ENCODE measurements around the gene NSL1. TPM values are rescaled to one million over a fixed set of nuclear protein-coding genes. Genes with fewer than 3 reads are reported as not detected.
"Not testable (repeated sequence)": the region's sequence is repeated elsewhere in the genome, so short reads cannot be mapped to it uniquely, and the experiment has no call there.

NSL1 gene
- total RNA-seq, 1 donor from 2014 or later: 77.6 TPM

DNA sequence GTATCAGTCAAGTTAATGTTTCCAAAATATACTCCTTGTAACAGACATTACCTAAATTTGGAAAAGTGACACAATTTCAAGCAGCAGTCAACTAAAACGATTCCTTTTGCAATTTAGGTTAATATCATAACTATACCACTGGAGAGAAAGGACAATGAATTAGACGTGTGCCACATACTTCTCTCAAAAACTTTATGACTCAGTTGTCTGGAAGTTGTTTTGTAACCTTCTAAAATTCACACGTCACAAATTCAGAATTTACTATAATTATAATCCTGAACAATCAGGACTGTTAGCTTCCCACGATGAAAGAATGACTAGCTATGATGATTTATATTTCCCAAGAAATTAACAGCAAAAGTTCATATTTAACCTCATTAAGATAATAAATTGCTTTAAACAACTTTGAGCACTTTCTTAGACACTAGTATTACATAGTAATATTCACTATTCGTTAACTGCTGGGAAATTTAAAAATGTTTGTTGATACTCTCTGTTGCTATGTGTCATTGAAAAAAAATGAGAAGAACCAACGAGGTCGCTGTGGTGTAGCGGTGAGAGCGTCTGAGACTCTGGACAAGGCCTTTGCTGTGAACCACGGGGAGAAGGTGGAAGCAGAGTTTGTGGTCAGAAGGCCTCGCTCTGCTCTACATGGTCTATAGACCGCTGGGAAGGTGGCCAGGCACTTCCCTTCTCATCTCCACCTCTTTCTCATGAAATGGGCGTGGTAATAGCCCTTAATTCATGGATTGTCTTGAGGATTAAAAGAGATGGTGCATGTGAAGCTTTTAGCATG is 64.0 kb downstream of the NSL1 start:
- no peak overlapping the region for H3K4me2 ChIP-seq
- H3F3A ChIP-seq (ENCODE audit: low read depth): no peaks in the 10 kb centered on the region
- no peaks in the 10 kb centered on the region for H3K4me1 ChIP-seq
- H4K20me1 ChIP-seq (ENCODE audit: low read depth): no peaks in the 10 kb centered on the region
- no peak overlapping the region for H3K27ac ChIP-seq
- H3K9ac ChIP-seq: no peak overlapping the region
- H3K36me3 Mint-ChIP-seq: peaks cover 35% of the 10 kb centered on the region
- TF ChIP-seq, protein P1, sequence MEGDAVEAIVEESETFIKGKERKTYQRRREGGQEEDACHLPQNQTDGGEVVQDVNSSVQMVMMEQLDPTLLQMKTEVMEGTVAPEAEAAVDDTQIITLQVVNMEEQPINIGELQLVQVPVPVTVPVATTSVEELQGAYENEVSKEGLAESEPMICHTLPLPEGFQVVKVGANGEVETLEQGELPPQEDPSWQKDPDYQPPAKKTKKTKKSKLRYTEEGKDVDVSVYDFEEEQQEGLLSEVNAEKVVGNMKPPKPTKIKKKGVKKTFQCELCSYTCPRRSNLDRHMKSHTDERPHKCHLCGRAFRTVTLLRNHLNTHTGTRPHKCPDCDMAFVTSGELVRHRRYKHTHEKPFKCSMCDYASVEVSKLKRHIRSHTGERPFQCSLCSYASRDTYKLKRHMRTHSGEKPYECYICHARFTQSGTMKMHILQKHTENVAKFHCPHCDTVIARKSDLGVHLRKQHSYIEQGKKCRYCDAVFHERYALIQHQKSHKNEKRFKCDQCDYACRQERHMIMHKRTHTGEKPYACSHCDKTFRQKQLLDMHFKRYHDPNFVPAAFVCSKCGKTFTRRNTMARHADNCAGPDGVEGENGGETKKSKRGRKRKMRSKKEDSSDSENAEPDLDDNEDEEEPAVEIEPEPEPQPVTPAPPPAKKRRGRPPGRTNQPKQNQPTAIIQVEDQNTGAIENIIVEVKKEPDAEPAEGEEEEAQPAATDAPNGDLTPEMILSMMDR (IDR thresholded peaks at IDR 0.05): no peak
- TF ChIP-seq EZH2phosphoT487 (IDR thresholded peaks at IDR 0.05): no peak
- TF ChIP-seq EZH2 (IDR thresholded peaks at IDR 0.05): no peak
- no peaks in the 10 kb centered on the region for H3K36me3 ChIP-seq
- H3K27me3 ChIP-seq: no peaks in the 10 kb centered on the region
- no peak for DNase-seq (ENCODE audit: low spot score)
- peaks cover 26% of the 10 kb centered on the region for H3K9me3 Mint-ChIP-seq
- H3K9me3 ChIP-seq (ENCODE audit: low read depth): no peaks in the 10 kb centered on the region
- H3K4me3 Mint-ChIP-seq: no peak overlapping the region
- H3K27me3 Mint-ChIP-seq (ENCODE audit: insufficient read depth, low read depth): peaks cover 2% of the 10 kb centered on the region
- H3K4me1 Mint-ChIP-seq: no peaks in the 10 kb centered on the region
- no peaks in the 10 kb centered on the region for H3K79me2 ChIP-seq (ENCODE audit: low read depth)
- H3K4me3 ChIP-seq: no peak overlapping the region
- no peak overlapping the region for H2AFZ ChIP-seq (replicated peaks)
- no peak overlapping the region for H3K27ac Mint-ChIP-seq

DNA sequence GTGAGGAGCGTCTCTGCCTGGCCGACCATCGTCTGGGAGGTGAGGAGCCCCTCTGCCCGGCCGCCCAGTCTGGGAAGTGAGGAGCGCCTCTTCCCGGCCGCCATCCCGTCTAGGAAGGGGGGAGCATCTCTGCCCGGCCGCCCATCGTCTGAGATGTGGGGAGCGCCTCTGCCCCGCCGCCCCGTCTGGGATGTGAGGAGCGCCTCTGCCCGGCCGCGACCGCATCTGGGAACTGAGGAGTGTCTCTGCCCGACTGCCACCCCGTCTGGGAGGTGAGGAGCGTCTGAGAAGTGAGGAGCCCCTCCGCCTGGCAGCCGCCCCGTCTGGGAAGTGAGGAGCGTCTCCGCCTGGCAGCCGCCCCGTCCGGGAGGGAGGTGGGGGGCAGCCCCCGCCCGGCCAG is 66.9 kb downstream of the NSL1 start:
- not testable (repeated sequence) for H3K36me3 ChIP-seq; H3K27me3 Mint-ChIP-seq (ENCODE audit: insufficient read depth, low read depth); H3K27me3 ChIP-seq; H3K27ac ChIP-seq; DNase-seq (ENCODE audit: low spot score); H3K4me3 ChIP-seq; H3K4me3 Mint-ChIP-seq; H3K4me1 ChIP-seq; H3F3A ChIP-seq (ENCODE audit: low read depth); H3K4me2 ChIP-seq; H4K20me1 ChIP-seq (ENCODE audit: low read depth); H3K9me3 ChIP-seq (ENCODE audit: low read depth); H3K27ac Mint-ChIP-seq; H2AFZ ChIP-seq (replicated peaks); H3K79me2 ChIP-seq (ENCODE audit: low read depth); H3K4me1 Mint-ChIP-seq; H3K9ac ChIP-seq
- peaks cover 26% of the 10 kb centered on the region for H3K9me3 Mint-ChIP-seq
- peaks cover 32% of the 10 kb centered on the region for H3K36me3 Mint-ChIP-seq

DNA sequence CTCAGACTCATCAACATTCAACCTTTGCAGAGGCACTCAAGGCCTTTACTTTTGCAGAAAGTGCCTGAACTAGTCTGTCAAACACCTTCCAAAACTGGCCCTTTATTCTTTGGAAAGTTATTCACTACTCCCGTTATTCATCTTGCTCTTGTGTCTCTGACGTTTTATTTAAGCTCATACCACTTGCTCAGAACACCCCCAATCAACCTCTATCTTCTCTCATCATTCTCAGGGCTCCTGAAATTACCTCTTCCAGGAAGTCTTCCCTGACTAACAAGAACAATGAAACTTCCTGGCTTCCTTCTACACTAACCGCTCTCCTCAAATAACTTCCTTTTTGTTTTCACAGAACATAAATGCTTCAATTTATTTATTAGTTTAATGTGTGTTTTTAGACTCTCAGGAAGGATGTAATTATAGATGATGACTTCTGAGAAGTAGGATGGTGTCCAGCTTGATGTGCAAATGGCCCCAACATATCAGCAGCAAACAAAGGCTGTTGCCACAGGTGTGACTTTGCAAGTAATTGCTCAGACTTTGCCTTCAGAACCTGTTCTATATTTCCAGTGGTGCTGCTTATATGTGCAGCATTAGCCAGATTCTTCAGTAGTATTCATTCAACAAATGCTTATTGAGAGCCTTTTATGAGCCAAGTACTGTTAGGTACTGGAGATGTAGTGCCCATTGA is 69.2 kb downstream of the NSL1 start:
- H3K9ac ChIP-seq: no peak overlapping the region
- no peak overlapping the region for H3K27ac ChIP-seq
- peaks cover 3% of the 10 kb centered on the region for H3K4me1 Mint-ChIP-seq
- no peaks in the 10 kb centered on the region for H3K4me1 ChIP-seq
- H3K36me3 ChIP-seq: no peaks in the 10 kb centered on the region
- H3K9me3 ChIP-seq (ENCODE audit: low read depth): no peaks in the 10 kb centered on the region
- peaks cover 26% of the 10 kb centered on the region for H3K9me3 Mint-ChIP-seq
- no peak overlapping the region for H3K4me2 ChIP-seq
- H3F3A ChIP-seq (ENCODE audit: low read depth): no peaks in the 10 kb centered on the region
- no peak overlapping the region for H3K27ac Mint-ChIP-seq
- no peaks in the 10 kb centered on the region for H3K27me3 ChIP-seq
- no peaks in the 10 kb centered on the region for H4K20me1 ChIP-seq (ENCODE audit: low read depth)
- no peak overlapping the region for H3K4me3 ChIP-seq
- no peak for TF ChIP-seq EZH2 (IDR thresholded peaks at IDR 0.05)
- TF ChIP-seq EZH2phosphoT487 (IDR thresholded peaks at IDR 0.05): no peak
- TF ChIP-seq, protein P1 (IDR thresholded peaks at IDR 0.05): no peak
- H2AFZ ChIP-seq (replicated peaks): no peak overlapping the region
- H3K36me3 Mint-ChIP-seq: peaks cover 25% of the 10 kb centered on the region
- no peak overlapping the region for H3K4me3 Mint-ChIP-seq
- H3K79me2 ChIP-seq (ENCODE audit: low read depth): no peaks in the 10 kb centered on the region
- no peak for DNase-seq (ENCODE audit: low spot score)
- peaks cover 2% of the 10 kb centered on the region for H3K27me3 Mint-ChIP-seq (ENCODE audit: insufficient read depth, low read depth)
